ENCODE data around the gene GPT2.

DNA sequence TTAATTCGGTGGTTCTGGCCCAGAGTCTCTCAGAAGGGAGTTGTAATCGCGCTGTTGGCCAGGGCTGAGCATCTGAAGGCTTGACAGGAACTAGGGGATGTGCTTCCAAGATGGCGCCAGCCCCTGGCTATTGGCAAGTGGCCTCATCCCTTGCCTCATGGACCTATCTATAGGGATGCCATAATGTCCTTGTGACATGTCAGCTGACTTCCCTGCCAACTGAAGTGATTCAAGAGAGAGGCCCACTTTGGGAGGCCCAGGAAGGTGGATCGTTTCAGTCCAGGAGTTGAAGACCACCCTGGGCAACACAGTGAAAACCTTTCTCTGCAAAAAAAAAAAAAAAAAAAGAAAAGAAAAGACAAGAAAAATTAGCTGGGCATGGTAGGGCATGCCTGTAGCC is 38.2 kb upstream of the GPT2 start:
- TF ChIP-seq CTCF (IDR thresholded peaks at IDR 0.05; ENCODE audit: low read depth, low read length) = no peak
- TF ChIP-seq MYC (IDR thresholded peaks at IDR 0.05; ENCODE audit: low read depth, low read length) = no peak
- no peak for TF ChIP-seq POLR2A (IDR thresholded peaks at IDR 0.05; ENCODE audit: extremely low read depth, insufficient read length)
